Measurements from ENCODE around the gene PEX16.

- TF ChIP-seq CTCF (IDR thresholded peaks at IDR 0.05) (no peak), POLR2A (IDR thresholded peaks at IDR 0.05) (no peak), EP300 (IDR thresholded peaks at IDR 0.05) (no peak), POLR2AphosphoS5 (IDR thresholded peaks at IDR 0.05) (no peak)
Measured at GRCh38 chr11:45890886-45891550, 26.7 kb downstream of the PEX16 start.

Measured in gastroesophageal sphincter (tissue), 3 donors.